ENCODE results near the gene PFKFB2.

The PFKFB2 gene

DNA sequence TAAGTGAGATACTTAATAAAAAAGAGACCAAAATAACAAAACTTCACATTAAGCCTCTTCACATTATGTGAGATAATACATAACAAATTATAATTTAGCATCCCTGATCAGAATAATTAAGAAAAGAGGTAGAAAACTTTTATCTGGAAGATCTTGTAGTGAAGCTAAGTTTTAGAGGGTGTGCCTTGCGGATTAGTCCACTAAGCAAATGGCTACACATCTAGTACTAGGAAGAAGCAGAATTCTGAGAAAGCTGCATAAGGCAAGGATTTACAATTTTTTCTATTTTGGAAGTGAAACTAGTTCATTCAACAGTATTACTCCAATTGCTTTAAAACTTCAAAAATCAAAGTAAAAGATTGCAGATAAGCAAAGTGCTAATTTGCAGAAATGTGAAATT lies 5.6 kb upstream of the PFKFB2 start:
- H3K36me3 ChIP-seq (ENCODE audit: control insufficient read depth in 1 of 2, insufficient read depth in 2 of 2, low read length in 2 of 2), result peaks cover 16 to 23% of the 10 kb centered on the region in 2 donors
- no peaks in the 10 kb centered on the region for H3K27me3 ChIP-seq (ENCODE audit: low read depth, low read length)
- no peaks in the 10 kb centered on the region for H3K9me3 ChIP-seq (ENCODE audit: control insufficient read depth in 1 of 2, low read length in 2 of 2)
- no peak overlapping the region for H3K27ac ChIP-seq (ENCODE audit: low read length)
- H3K4me1 ChIP-seq (ENCODE audit: control insufficient read depth in 1 of 2, insufficient read depth in 2 of 2, low read length in 2 of 2), result peaks cover 10 to 62% of the 10 kb centered on the region in 2 donors
- no peak overlapping the region for H3K4me3 ChIP-seq (ENCODE audit: low read depth in 1 of 2, low read length in 2 of 2)

DNA sequence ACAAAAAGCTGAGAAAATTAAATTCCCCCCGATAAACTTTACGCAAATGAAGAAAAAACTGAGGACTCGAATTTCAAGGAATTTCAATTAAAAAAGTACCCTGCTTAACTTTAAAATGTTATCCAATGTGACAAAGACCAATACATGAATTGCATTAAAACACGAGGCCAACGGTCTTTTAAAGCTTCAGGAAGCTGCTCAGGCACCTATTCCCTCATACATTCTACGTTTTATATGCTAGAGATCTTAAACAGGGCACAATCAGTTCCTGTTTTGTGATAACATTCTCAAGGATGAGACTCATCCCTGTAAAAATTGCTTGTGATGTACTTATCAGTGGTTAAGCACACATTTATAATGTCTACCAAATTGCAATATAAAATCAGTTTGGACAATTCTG lies 5.0 kb upstream of the PFKFB2 start:
- Histone ChIP-seq H3K4me3 (ENCODE audit: low read depth in 1 of 2, low read length in 2 of 2) (no peak overlapping the region), H3K4me1 (ENCODE audit: control insufficient read depth in 1 of 2, insufficient read depth in 2 of 2, low read length in 2 of 2) (peaks cover 10 to 62% of the 10 kb centered on the region in 2 donors), H3K36me3 (ENCODE audit: control insufficient read depth in 1 of 2, insufficient read depth in 2 of 2, low read length in 2 of 2) (peaks cover 16 to 23% of the 10 kb centered on the region in 2 donors), H3K27me3 (ENCODE audit: low read depth, low read length) (no peaks in the 10 kb centered on the region), H3K27ac (ENCODE audit: low read length) (no peak overlapping the region), H3K9me3 (ENCODE audit: control insufficient read depth in 1 of 2, low read length in 2 of 2) (no peaks in the 10 kb centered on the region)

DNA sequence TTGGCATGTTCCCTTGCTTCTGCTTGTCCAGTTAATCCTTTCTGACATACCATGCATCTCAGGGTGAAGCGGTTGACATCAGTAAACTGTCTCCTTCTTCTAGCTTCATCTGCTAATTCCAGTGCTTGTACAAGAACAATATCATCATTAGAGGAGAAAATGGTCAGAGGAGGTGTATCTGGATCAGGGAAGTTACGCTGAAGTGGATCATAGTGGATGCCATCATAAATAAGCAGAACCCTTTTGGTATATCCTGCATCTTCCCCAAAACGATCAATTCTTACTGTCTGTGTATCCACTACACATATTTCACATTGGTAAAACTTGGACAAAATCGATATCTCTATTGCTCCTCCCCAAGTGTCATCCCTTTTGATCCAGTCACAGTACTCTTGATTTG lies 4.0 kb upstream of the PFKFB2 start:
- H3K4me3 ChIP-seq (ENCODE audit: low read depth in 1 of 2, low read length in 2 of 2), result peak overlapping the region; percentile 17 to 96

GRCh38 chr1:207049514-207049913 lies 3.6 kb upstream of the PFKFB2 start:
- Histone ChIP-seq H3K36me3 (ENCODE audit: control insufficient read depth in 1 of 2, insufficient read depth in 2 of 2, low read length in 2 of 2) (peaks cover 16 to 23% of the 10 kb centered on the region in 2 donors), H3K27me3 (ENCODE audit: low read depth, low read length) (no peaks in the 10 kb centered on the region), H3K4me1 (ENCODE audit: control insufficient read depth in 1 of 2, insufficient read depth in 2 of 2, low read length in 2 of 2) (peaks cover 10 to 62% of the 10 kb centered on the region in 2 donors), H3K27ac (ENCODE audit: low read length) (peak overlapping the region; percentile 85), H3K4me3 (ENCODE audit: low read depth in 1 of 2, low read length in 2 of 2) (peak overlapping the region; percentile 96), H3K9me3 (ENCODE audit: control insufficient read depth in 1 of 2, low read length in 2 of 2) (no peaks in the 10 kb centered on the region)

More for the DNA sequence above, 4.0 kb upstream of the PFKFB2 start:
- H3K36me3 ChIP-seq (ENCODE audit: control insufficient read depth in 1 of 2, insufficient read depth in 2 of 2, low read length in 2 of 2), result peaks cover 16 to 23% of the 10 kb centered on the region in 2 donors
- H3K27ac ChIP-seq (ENCODE audit: low read length), result peak overlapping the region; percentile 85
- no peaks in the 10 kb centered on the region for H3K9me3 ChIP-seq (ENCODE audit: control insufficient read depth in 1 of 2, low read length in 2 of 2)
- peaks cover 10 to 66% of the 10 kb centered on the region in 2 donors for H3K4me1 ChIP-seq (ENCODE audit: control insufficient read depth in 1 of 2, insufficient read depth in 2 of 2, low read length in 2 of 2)
- H3K27me3 ChIP-seq (ENCODE audit: low read depth, low read length), result no peaks in the 10 kb centered on the region

- Histone ChIP-seq H3K4me3 (ENCODE audit: low read depth in 1 of 2, low read length in 2 of 2) (peak overlapping the region; percentile 96), H3K36me3 (ENCODE audit: control insufficient read depth in 1 of 2, insufficient read depth in 2 of 2, low read length in 2 of 2) (peaks cover 16 to 23% of the 10 kb centered on the region in 2 donors), H3K27ac (ENCODE audit: low read length) (peak overlapping the region; percentile 85), H3K27me3 (ENCODE audit: low read depth, low read length) (no peaks in the 10 kb centered on the region), H3K9me3 (ENCODE audit: control insufficient read depth in 1 of 2, low read length in 2 of 2) (no peaks in the 10 kb centered on the region), H3K4me1 (ENCODE audit: control insufficient read depth in 1 of 2, insufficient read depth in 2 of 2, low read length in 2 of 2) (peaks cover 10 to 59% of the 10 kb centered on the region in 2 donors)
Measured at GRCh38 chr1:207049974-207050391, 3.1 kb upstream of the PFKFB2 start.

GRCh38 chr1:207050480-207051190 lies 2.4 kb upstream of the PFKFB2 start:
- H3K27ac ChIP-seq (ENCODE audit: low read length), result peak overlapping the region; percentile 85
- H3K4me3 ChIP-seq (ENCODE audit: low read depth in 1 of 2, low read length in 2 of 2), result peak overlapping the region; percentile 96
- peaks cover 8 to 53% of the 10 kb centered on the region in 2 donors for H3K4me1 ChIP-seq (ENCODE audit: control insufficient read depth in 1 of 2, insufficient read depth in 2 of 2, low read length in 2 of 2)
- H3K27me3 ChIP-seq (ENCODE audit: low read depth, low read length), result no peaks in the 10 kb centered on the region
- no peaks in the 10 kb centered on the region for H3K9me3 ChIP-seq (ENCODE audit: control insufficient read depth in 1 of 2, low read length in 2 of 2)
- H3K36me3 ChIP-seq (ENCODE audit: control insufficient read depth in 1 of 2, insufficient read depth in 2 of 2, low read length in 2 of 2), result peaks cover 16 to 20% of the 10 kb centered on the region in 2 donors

- Histone ChIP-seq H3K27ac (ENCODE audit: low read length) (peak within 1 kb of the TSS; percentile 85), H3K4me1 (ENCODE audit: control insufficient read depth in 1 of 2, insufficient read depth in 2 of 2, low read length in 2 of 2) (peaks cover 6 to 47% of the 10 kb centered on the region in 2 donors), H3K36me3 (ENCODE audit: control insufficient read depth in 1 of 2, insufficient read depth in 2 of 2, low read length in 2 of 2) (peaks cover 17 to 19% of the 10 kb centered on the region in 2 donors)
Measured at GRCh38 chr1:207051191-207051943, 1.7 kb upstream of the PFKFB2 start, which contains the start of gene YOD1. TSS of gene YOD1 (minus strand) at chr1:207051208. CDS start at chr1:207051030, 178 bp downstream.

DNA sequence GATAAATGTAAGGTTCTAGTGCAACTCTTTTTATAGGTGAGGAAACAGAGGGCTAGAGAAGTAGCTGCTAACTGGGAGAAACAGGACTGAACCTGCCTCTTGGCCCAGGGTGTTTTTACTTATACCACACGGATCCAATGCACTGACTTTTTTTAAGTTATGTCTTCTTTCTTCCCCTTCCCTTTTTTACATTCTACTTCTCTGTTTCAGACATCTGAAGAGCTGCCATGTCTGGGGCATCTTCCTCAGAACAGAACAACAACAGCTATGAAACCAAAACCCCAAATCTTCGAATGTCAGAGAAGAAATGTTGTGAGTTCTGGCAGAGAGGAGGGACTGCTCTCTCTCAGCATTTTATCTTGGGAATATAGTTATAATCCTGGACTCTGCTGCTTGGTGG lies 1.4 kb downstream of the PFKFB2 start:
- H3K4me1 ChIP-seq (ENCODE audit: control insufficient read depth in 1 of 2, insufficient read depth in 2 of 2, low read length in 2 of 2), result peaks cover 6 to 16% of the 10 kb centered on the region in 2 donors
- no peak overlapping the region for H3K4me3 ChIP-seq (ENCODE audit: low read depth in 1 of 2, low read length in 2 of 2)
- no peaks in the 10 kb centered on the region for H3K27me3 ChIP-seq (ENCODE audit: low read depth, low read length)
- H3K27ac ChIP-seq (ENCODE audit: low read length), result peak overlapping the region; percentile 73
- H3K9me3 ChIP-seq (ENCODE audit: control insufficient read depth in 1 of 2, low read length in 2 of 2), result no peaks in the 10 kb centered on the region
- peaks cover 0 to 4% of the 10 kb centered on the region in 2 donors for H3K36me3 ChIP-seq (ENCODE audit: control insufficient read depth in 1 of 2, insufficient read depth in 2 of 2, low read length in 2 of 2)

More at GRCh38 chr1:207051191-207051943, 1.7 kb upstream of the PFKFB2 start, which contains the start of gene YOD1:
- Histone ChIP-seq H3K27me3 (ENCODE audit: low read depth, low read length) (no peaks in the 10 kb centered on the region), H3K9me3 (ENCODE audit: control insufficient read depth in 1 of 2, low read length in 2 of 2) (no peaks in the 10 kb centered on the region), H3K4me3 (ENCODE audit: low read depth in 1 of 2, low read length in 2 of 2) (peak within 1 kb of the TSS; percentile 96)

DNA sequence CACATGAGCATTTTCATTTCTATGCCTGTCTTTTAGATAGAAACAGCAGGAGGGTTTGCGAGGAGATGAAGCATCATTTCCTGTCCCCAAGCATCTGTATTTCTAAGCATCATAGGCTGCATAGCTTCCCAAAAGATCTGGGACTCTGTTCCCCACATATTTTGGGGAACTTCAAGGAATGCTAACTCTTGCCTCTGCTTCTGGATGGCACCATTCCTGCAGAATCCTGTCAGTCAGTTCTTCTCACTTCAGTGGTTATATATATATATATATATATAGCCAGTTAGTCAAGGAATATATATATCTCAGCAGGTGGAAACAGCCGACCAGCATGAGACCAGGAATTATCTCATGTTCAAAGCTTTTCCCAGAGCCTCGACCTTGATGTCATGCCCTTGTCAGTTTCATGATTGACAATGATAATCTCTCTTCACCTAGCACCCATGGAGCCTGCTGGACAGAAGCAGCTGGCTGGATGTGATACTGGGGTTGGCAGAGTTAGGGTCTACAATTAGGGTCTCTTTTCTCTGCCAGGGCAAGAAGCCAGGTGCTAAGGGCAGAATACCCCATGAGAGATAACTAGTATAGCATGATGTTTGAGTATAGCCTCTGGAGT lies 2.4 kb downstream of the PFKFB2 start:
- peaks cover 0 to 11% of the 10 kb centered on the region in 2 donors for H3K36me3 ChIP-seq (ENCODE audit: control insufficient read depth in 1 of 2, insufficient read depth in 2 of 2, low read length in 2 of 2)
- peak overlapping the region; percentile 73 for H3K27ac ChIP-seq (ENCODE audit: low read length)
- no peak overlapping the region for H3K4me3 ChIP-seq (ENCODE audit: low read depth in 1 of 2, low read length in 2 of 2)
- H3K27me3 ChIP-seq (ENCODE audit: low read depth, low read length), result no peaks in the 10 kb centered on the region
- H3K9me3 ChIP-seq (ENCODE audit: control insufficient read depth in 1 of 2, low read length in 2 of 2), result no peaks in the 10 kb centered on the region
- H3K4me1 ChIP-seq (ENCODE audit: control insufficient read depth in 1 of 2, insufficient read depth in 2 of 2, low read length in 2 of 2), result peaks cover 6 to 14% of the 10 kb centered on the region in 2 donors

- Histone ChIP-seq H3K4me3 (ENCODE audit: low read depth in 1 of 2, low read length in 2 of 2) (no peak overlapping the region), H3K4me1 (ENCODE audit: control insufficient read depth in 1 of 2, insufficient read depth in 2 of 2, low read length in 2 of 2) (peaks cover 0 to 7% of the 10 kb centered on the region in 2 donors)
Measured at GRCh38 chr1:207056673-207057072, 3.6 kb downstream of the PFKFB2 start.

GRCh38 chr1:207058252-207058651 lies 5.2 kb downstream of the PFKFB2 start:
- no peak overlapping the region for H3K4me3 ChIP-seq (ENCODE audit: low read depth in 1 of 2, low read length in 2 of 2)
- H3K27ac ChIP-seq (ENCODE audit: low read length), result no peak overlapping the region
- H3K9me3 ChIP-seq (ENCODE audit: control insufficient read depth in 1 of 2, low read length in 2 of 2), result no peaks in the 10 kb centered on the region
- peaks cover 0 to 4% of the 10 kb centered on the region in 2 donors for H3K4me1 ChIP-seq (ENCODE audit: control insufficient read depth in 1 of 2, insufficient read depth in 2 of 2, low read length in 2 of 2)
- peaks cover 15 to 27% of the 10 kb centered on the region in 2 donors for H3K36me3 ChIP-seq (ENCODE audit: control insufficient read depth in 1 of 2, insufficient read depth in 2 of 2, low read length in 2 of 2)
- no peaks in the 10 kb centered on the region for H3K27me3 ChIP-seq (ENCODE audit: low read depth, low read length)

More at GRCh38 chr1:207056673-207057072, 3.6 kb downstream of the PFKFB2 start:
- Histone ChIP-seq H3K27ac (ENCODE audit: low read length) (peak overlapping the region; percentile 72), H3K27me3 (ENCODE audit: low read depth, low read length) (no peaks in the 10 kb centered on the region), H3K9me3 (ENCODE audit: control insufficient read depth in 1 of 2, low read length in 2 of 2) (no peaks in the 10 kb centered on the region), H3K36me3 (ENCODE audit: control insufficient read depth in 1 of 2, insufficient read depth in 2 of 2, low read length in 2 of 2) (peaks cover 0 to 11% of the 10 kb centered on the region in 2 donors)
